Neural progenitor cell (in vitro differentiated cells): ENCODE data around the gene NUSAP1. TPM values are rescaled to one million over a fixed set of nuclear protein-coding genes. Genes with fewer than 3 reads are reported as not detected.

ENCODE experiments used
- DNase-seq: peaks from one replicate; pipeline ENCODE4 v3.0.0-alpha.2; 2016; ENCODE audit warnings: low spot score
- H2AFZ ChIP-seq: fragments of 200-600 bp; sonication (generic); replicated peaks from 2 replicates; pipeline ENCODE4 v1.6.1; 2016; ENCODE audit warnings: antibody characterized with exemption
- H3F3A ChIP-seq: fragments of 200-600 bp; sonication (generic); 2 replicates; pipeline ENCODE4 v1.6.1; 2016; ENCODE audit warnings: antibody characterized with exemption, low read depth
- H3K27ac ChIP-seq: fragments of 200-600 bp; sonication (generic); 2 replicates; pipeline ENCODE4 v1.5.1; 2016; ENCODE audit warnings: mild to moderate bottlenecking
- H3K27me3 ChIP-seq: fragments of 200-600 bp; sonication (generic); 2 replicates; pipeline ENCODE4 v1.6.1; 2016; ENCODE audit warnings: mild to moderate bottlenecking, moderate library complexity
- H3K36me3 ChIP-seq: fragments of 200-600 bp; sonication (generic); 2 replicates; pipeline ENCODE4 v1.5.1; 2016
- H3K4me1 ChIP-seq: fragments of 200-600 bp; sonication (generic); 2 replicates; pipeline ENCODE4 v1.6.1; 2016; ENCODE audit warnings: mixed run types
- H3K4me2 ChIP-seq: fragments of 200-600 bp; sonication (generic); 2 replicates; pipeline ENCODE4 v1.6.1; 2016
- H3K4me3 ChIP-seq: fragments of 200-600 bp; sonication (generic); 2 replicates; pipeline ENCODE4 v1.5.1; 2016
- H3K79me2 ChIP-seq: fragments of 200-600 bp; sonication (generic); 2 replicates; pipeline ENCODE4 v1.6.1; 2016; ENCODE audit warnings: low read depth
- H3K9ac ChIP-seq: fragments of 200-600 bp; sonication (generic); 2 replicates; pipeline ENCODE4 v1.6.1; 2016
- H3K9me3 ChIP-seq: fragments of 200-600 bp; sonication (generic); 2 replicates; pipeline ENCODE4 v1.5.1; 2016; ENCODE audit warnings: low read depth
- H4K20me1 ChIP-seq: fragments of 200-600 bp; sonication (generic); 2 replicates; pipeline ENCODE4 v1.6.1; 2016; ENCODE audit warnings: low read depth
- H3K27ac Mint-ChIP-seq: 3 replicates; pipeline ENCODE4 v1.8.0; 2021; ENCODE audit warnings: mixed read lengths
- H3K27me3 Mint-ChIP-seq: 2 replicates; pipeline ENCODE4 v1.8.0; 2022; ENCODE audit warnings: low read depth, mild to moderate bottlenecking, inconsistent platforms, moderate library complexity, mixed read lengths; ENCODE audit not compliant: insufficient read depth
- H3K36me3 Mint-ChIP-seq: 3 replicates; pipeline ENCODE4 v1.8.0; 2021; ENCODE audit warnings: mixed read lengths
- H3K4me1 Mint-ChIP-seq: 3 replicates; pipeline ENCODE4 v1.8.0; 2021; ENCODE audit warnings: mixed read lengths
- H3K4me3 Mint-ChIP-seq: 3 replicates; pipeline ENCODE4 v1.8.0; 2021; ENCODE audit warnings: mild to moderate bottlenecking, moderate library complexity, mixed read lengths
- H3K9me3 Mint-ChIP-seq: 3 replicates; pipeline ENCODE4 v1.8.0; 2020; ENCODE audit warnings: mixed read lengths
- CTCF ChIP-seq: fragments of 200-600 bp; sonication (generic); IDR thresholded peaks from 2 replicates; pipeline ENCODE4 v1.5.1; 2017; ENCODE audit warnings: antibody characterized with exemption, mild to moderate bottlenecking
- EZH2 ChIP-seq: fragments of 200-600 bp; sonication (generic); IDR thresholded peaks from 2 replicates; pipeline ENCODE4 v1.6.1; 2017; ENCODE audit warnings: antibody characterized with exemption, mild to moderate bottlenecking, moderate library complexity
- EZH2phosphoT487 ChIP-seq: fragments of 200-600 bp; sonication (generic); IDR thresholded peaks from 2 replicates; pipeline ENCODE4 v1.6.1; 2017; ENCODE audit warnings: antibody characterized with exemption
- total RNA-seq: library from RNA; depleted of rRNA; stranded (reverse); fragments of >200 nt; gene quantifications from 2 replicates; pipeline ENCODE4 v1.2.3, GENCODE V29; 2015; ENCODE audit warnings: low replicate concordance

Gene NUSAP1
- total RNA-seq, 1 donor from 2014 or later = 525 TPM

DNA sequence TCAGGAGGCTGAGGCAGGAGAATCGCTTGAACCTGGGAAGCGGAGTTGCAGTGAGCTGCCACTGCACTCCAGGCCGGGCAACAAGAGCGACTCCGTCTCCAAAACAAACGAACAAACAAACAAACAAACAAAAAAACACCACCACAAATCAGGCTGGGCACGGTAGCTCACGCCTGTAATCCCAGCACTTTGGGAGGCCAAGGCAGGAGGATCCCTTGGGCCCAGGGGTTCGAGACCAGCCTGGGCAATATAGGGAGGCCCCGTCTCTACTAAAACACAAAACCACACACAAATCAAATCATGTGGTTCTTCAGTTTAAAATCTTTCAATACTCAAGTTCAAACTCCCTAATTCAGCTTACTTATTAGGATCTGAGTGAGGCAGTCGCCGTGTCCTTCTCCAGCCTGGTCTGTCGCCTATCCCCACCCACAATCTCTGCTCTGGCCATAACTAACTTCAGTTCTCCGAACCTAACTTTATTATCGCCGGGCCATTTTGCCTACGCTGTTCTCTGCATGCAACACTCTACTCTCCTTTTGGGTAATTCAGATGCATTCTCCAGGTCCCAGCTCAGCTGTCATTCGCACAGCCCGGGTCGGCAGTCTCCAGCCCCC lies 83.6 kb downstream of the NUSAP1 start:
- Histone ChIP-seq H2AFZ (peak overlapping the region; percentile 95), H3K27ac (no peak overlapping the region), H3K36me3 (no peaks in the 10 kb centered on the region), H4K20me1 (peaks cover 42% of the 10 kb centered on the region), H3K4me3 (peak overlapping the region; percentile 75), H3K9ac (peak overlapping the region; percentile 49), H3K4me1 (peaks cover 6% of the 10 kb centered on the region), H3K27me3 (no peaks in the 10 kb centered on the region), H3K79me2 (peaks cover 53% of the 10 kb centered on the region), H3F3A (peaks cover 15% of the 10 kb centered on the region), H3K9me3 (no peaks in the 10 kb centered on the region), H3K4me2 (peak overlapping the region; percentile 85)
- Mint-ChIP-seq H3K27me3 (peaks cover 4% of the 10 kb centered on the region), H3K4me3 (peak overlapping the region; percentile 100), H3K9me3 (no peaks in the 10 kb centered on the region), H3K36me3 (peaks cover 3% of the 10 kb centered on the region), H3K4me1 (peaks cover 28% of the 10 kb centered on the region), H3K27ac (peak overlapping the region; percentile 19)
- DNase-seq = no peak
- TF ChIP-seq EZH2 = no peak
- no peak for TF ChIP-seq EZH2phosphoT487
- TF ChIP-seq CTCF = no peak

GRCh38 chr15:41416742-41417417 lies 84.2 kb downstream of the NUSAP1 start, which contains the start of gene RTF1:
TSS of gene RTF1 (plus strand) at chr15:41417095. CDS start at chr15:41417116, 21 bp downstream.
- peak within 1 kb of the TSS; percentile 78 for H3K9ac ChIP-seq
- H3F3A ChIP-seq = peaks cover 15% of the 10 kb centered on the region
- peaks cover 48% of the 10 kb centered on the region for H4K20me1 ChIP-seq
- no peaks in the 10 kb centered on the region for H3K27me3 ChIP-seq
- no peaks in the 10 kb centered on the region for H3K9me3 ChIP-seq
- TF ChIP-seq EZH2phosphoT487 = no peak
- TF ChIP-seq EZH2 = peak; percentile 16
- peaks cover 5% of the 10 kb centered on the region for H3K27me3 Mint-ChIP-seq
- H3K36me3 Mint-ChIP-seq = peaks cover 3% of the 10 kb centered on the region
- H3K27ac ChIP-seq = peak within 1 kb of the TSS; percentile 5
- peak within 1 kb of the TSS; percentile 90 for H3K4me2 ChIP-seq
- peaks cover 60% of the 10 kb centered on the region for H3K79me2 ChIP-seq
- H3K36me3 ChIP-seq = no peaks in the 10 kb centered on the region
- peaks cover 6% of the 10 kb centered on the region for H3K4me1 ChIP-seq
- H3K4me3 Mint-ChIP-seq = peak within 1 kb of the TSS; percentile 100
- peaks cover 28% of the 10 kb centered on the region for H3K4me1 Mint-ChIP-seq
- peak; percentile 97 for DNase-seq
- H3K27ac Mint-ChIP-seq = peak within 1 kb of the TSS; percentile 78
- peak within 1 kb of the TSS; percentile 75 for H3K4me3 ChIP-seq
- peak within 1 kb of the TSS; percentile 95 for H2AFZ ChIP-seq
- H3K9me3 Mint-ChIP-seq = no peaks in the 10 kb centered on the region

GRCh38 chr15:41417418-41418195 lies 84.9 kb downstream of the NUSAP1 start:
- peak overlapping the region; percentile 5 for H3K27ac ChIP-seq
- H3K9ac ChIP-seq = peak overlapping the region; percentile 78
- peaks cover 55% of the 10 kb centered on the region for H4K20me1 ChIP-seq
- H3F3A ChIP-seq = peaks cover 15% of the 10 kb centered on the region
- H3K4me1 ChIP-seq = peaks cover 6% of the 10 kb centered on the region
- Mint-ChIP-seq H3K4me3 (peak overlapping the region; percentile 100), H3K27ac (peak overlapping the region; percentile 78), H3K9me3 (no peaks in the 10 kb centered on the region), H3K4me1 (peaks cover 28% of the 10 kb centered on the region), H3K27me3 (peaks cover 6% of the 10 kb centered on the region), H3K36me3 (peaks cover 7% of the 10 kb centered on the region)
- no peaks in the 10 kb centered on the region for H3K27me3 ChIP-seq
- peak overlapping the region; percentile 90 for H3K4me2 ChIP-seq
- DNase-seq = peak; percentile 70
- no peak for TF ChIP-seq CTCF
- no peak for TF ChIP-seq EZH2phosphoT487
- TF ChIP-seq EZH2 = no peak
- H3K4me3 ChIP-seq = peak overlapping the region; percentile 75
- no peaks in the 10 kb centered on the region for H3K36me3 ChIP-seq
- H2AFZ ChIP-seq = peak overlapping the region; percentile 38
- H3K79me2 ChIP-seq = peaks cover 67% of the 10 kb centered on the region
- H3K9me3 ChIP-seq = no peaks in the 10 kb centered on the region
